ENCODE data around the gene AKT1. TPM values are rescaled to one million over a fixed set of nuclear protein-coding genes. Genes with fewer than 3 reads are reported as not detected.

The AKT1 gene
- total and polyA plus RNA-seq, 2 of the 13 experiments (the other 11 are each of a cell fraction or from before 2014, with no cell fraction given) = 96.2 to 116 TPM

DNA sequence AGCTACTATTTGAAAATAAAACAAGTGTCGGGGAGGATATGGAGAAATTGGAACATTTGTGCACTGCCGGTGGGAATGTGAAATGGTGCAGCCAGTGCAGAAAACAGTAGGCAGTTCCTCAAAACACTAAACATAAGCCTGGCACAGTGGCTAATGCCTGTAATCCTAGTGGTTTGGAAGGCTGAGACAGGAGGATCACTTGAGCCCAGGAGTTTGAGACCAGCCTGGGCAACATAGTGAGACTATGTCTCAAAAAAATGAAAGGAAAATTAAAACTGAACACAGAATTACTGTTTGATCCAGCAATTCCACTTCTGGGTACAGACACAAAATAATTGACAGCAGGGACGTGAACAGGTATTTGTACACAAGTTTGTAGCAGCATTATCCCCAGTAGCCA lies 30.0 kb downstream of the AKT1 start:
- Histone ChIP-seq H3K9ac (ENCODE audit: insufficient read depth, low read depth, low read length) (peak overlapping the region; percentile 91), H3K9me3 (ENCODE audit: low read length) (no peaks in the 10 kb centered on the region), H4K20me1 (ENCODE audit: insufficient read depth, low read length) (peaks cover 41% of the 10 kb centered on the region), H3K4me1 (ENCODE audit: insufficient read depth, low read length) (peaks cover 60% of the 10 kb centered on the region), H3K79me2 (ENCODE audit: insufficient read depth, low read length) (peaks cover 69% of the 10 kb centered on the region), H3K4me3 (replicated peaks in 1 of 3; ENCODE audit: insufficient read depth in 1 of 3, low read depth in 2 of 3, low read length in 3 of 3) (peak overlapping the region; percentile 74 to 81 (median 75)), H3K27me3 (ENCODE audit: control insufficient read depth in 1 of 2, insufficient read depth in 2 of 2, low read length in 2 of 2) (no peaks in the 10 kb centered on the region; a peak in 1 of 5 replicates), H3K4me2 (ENCODE audit: low read depth, low read length) (peak overlapping the region; percentile 85), H2AFZ (ENCODE audit: low read length) (no peak overlapping the region), H3K36me3 (replicated peaks in 1 of 2; ENCODE audit: control insufficient read depth in 1 of 2, insufficient read depth in 2 of 2, low read length in 2 of 2) (peaks cover 2 to 19% of the 10 kb centered on the region in 2 experiments; a peak in 3 of 5 replicates), H3K27ac (ENCODE audit: extremely low read length, insufficient read depth, low read length) (peak overlapping the region; percentile 86)
- ATAC-seq = no peak
- peak; percentile 21; the same call in 1 of the 2 replicates for TF ChIP-seq PHF8 (CRISPR knock-in tag; IDR thresholded peaks at IDR 0.05)
- TF ChIP-seq ZNF549 (CRISPR knock-in tag; IDR thresholded peaks at IDR 0.05) = no peak
- peak; percentile 16 for TF ChIP-seq TEAD3 (CRISPR knock-in tag; optimal IDR thresholded peaks at IDR 0.05; ENCODE audit: borderline replicate concordance)
- TF ChIP-seq, protein P1, sequence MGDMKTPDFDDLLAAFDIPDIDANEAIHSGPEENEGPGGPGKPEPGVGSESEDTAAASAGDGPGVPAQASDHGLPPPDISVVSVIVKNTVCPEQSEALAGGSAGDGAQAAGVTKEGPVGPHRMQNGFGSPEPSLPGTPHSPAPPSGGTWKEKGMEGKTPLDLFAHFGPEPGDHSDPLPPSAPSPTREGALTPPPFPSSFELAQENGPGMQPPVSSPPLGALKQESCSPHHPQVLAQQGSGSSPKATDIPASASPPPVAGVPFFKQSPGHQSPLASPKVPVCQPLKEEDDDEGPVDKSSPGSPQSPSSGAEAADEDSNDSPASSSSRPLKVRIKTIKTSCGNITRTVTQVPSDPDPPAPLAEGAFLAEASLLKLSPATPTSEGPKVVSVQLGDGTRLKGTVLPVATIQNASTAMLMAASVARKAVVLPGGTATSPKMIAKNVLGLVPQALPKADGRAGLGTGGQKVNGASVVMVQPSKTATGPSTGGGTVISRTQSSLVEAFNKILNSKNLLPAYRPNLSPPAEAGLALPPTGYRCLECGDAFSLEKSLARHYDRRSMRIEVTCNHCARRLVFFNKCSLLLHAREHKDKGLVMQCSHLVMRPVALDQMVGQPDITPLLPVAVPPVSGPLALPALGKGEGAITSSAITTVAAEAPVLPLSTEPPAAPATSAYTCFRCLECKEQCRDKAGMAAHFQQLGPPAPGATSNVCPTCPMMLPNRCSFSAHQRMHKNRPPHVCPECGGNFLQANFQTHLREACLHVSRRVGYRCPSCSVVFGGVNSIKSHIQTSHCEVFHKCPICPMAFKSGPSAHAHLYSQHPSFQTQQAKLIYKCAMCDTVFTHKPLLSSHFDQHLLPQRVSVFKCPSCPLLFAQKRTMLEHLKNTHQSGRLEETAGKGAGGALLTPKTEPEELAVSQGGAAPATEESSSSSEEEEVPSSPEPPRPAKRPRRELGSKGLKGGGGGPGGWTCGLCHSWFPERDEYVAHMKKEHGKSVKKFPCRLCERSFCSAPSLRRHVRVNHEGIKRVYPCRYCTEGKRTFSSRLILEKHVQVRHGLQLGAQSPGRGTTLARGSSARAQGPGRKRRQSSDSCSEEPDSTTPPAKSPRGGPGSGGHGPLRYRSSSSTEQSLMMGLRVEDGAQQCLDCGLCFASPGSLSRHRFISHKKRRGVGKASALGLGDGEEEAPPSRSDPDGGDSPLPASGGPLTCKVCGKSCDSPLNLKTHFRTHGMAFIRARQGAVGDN (CRISPR knock-in tag; IDR thresholded peaks at IDR 0.05) = no peak
- peak; percentile 77 for TF ChIP-seq ZNF121 (CRISPR knock-in tag; IDR thresholded peaks at IDR 0.05)
- TF ChIP-seq ZNF670 (CRISPR knock-in tag; IDR thresholded peaks at IDR 0.05; ENCODE audit: borderline replicate concordance) = no peak
- TF ChIP-seq, protein P2, sequence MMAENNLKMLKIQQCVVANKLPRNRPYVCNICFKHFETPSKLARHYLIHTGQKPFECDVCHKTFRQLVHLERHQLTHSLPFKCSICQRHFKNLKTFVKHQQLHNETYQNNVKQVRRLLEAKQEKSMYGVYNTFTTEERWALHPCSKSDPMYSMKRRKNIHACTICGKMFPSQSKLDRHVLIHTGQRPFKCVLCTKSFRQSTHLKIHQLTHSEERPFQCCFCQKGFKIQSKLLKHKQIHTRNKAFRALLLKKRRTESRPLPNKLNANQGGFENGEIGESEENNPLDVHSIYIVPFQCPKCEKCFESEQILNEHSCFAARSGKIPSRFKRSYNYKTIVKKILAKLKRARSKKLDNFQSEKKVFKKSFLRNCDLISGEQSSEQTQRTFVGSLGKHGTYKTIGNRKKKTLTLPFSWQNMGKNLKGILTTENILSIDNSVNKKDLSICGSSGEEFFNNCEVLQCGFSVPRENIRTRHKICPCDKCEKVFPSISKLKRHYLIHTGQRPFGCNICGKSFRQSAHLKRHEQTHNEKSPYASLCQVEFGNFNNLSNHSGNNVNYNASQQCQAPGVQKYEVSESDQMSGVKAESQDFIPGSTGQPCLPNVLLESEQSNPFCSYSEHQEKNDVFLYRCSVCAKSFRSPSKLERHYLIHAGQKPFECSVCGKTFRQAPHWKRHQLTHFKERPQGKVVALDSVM (CRISPR knock-in tag; IDR thresholded peaks at IDR 0.05) = peak; percentile 58
- TF ChIP-seq HOXA5 (CRISPR knock-in tag; IDR thresholded peaks at IDR 0.05) = no peak
- peak; percentile 36 for TF ChIP-seq SAP130 (CRISPR knock-in tag; IDR thresholded peaks at IDR 0.05; ENCODE audit: low read depth)
- ChIA-PET CTCF (ENCODE audit: low intra/inter-chr PET ratio, low total read pairs) (no interaction called here), POLR2A (interaction anchor here (1.6 to 4.1 kb wide), 7 partner anchors 10 to 99 kb away, joined by 5 to 72 read pairs (median 21); partner anchors contain the start of genes CEP170B and SIVA1)
- DNase-seq (ENCODE audit: low spot score) = no peak
- in situ Hi-C loops (cut with HindIII; ENCODE audit: extremely low pct_ligation_motif_present, low pct_unique_long_range_greater_than_20kb) = loop anchor here (5.0 kb wide), 2 partner anchors 57 to 102 kb away; partner anchors contain the start of gene CEP170B
- intact Hi-C loops (cut with micrococcal nuclease; ENCODE audit: unreplicated experiment) = no loop called here
- under 1% methylated on average over 3 of the region's 3 CpGs for WGBS (ENCODE audit: low lambda C conversion rate)
- no peak for FAIRE-seq
- no TSS peak for BruUV-seq (replicated peaks)
